ENCODE results near the gene COQ9. TPM values are rescaled to one million over a fixed set of nuclear protein-coding genes. Genes with fewer than 3 reads are reported as not detected.
A peak's percentile ranks its signal among the peaks of the same experiment; 100 is the strongest.

The COQ9 gene
- total RNA-seq, 1 donor from 2014 or later, result 37.8 TPM

DNA sequence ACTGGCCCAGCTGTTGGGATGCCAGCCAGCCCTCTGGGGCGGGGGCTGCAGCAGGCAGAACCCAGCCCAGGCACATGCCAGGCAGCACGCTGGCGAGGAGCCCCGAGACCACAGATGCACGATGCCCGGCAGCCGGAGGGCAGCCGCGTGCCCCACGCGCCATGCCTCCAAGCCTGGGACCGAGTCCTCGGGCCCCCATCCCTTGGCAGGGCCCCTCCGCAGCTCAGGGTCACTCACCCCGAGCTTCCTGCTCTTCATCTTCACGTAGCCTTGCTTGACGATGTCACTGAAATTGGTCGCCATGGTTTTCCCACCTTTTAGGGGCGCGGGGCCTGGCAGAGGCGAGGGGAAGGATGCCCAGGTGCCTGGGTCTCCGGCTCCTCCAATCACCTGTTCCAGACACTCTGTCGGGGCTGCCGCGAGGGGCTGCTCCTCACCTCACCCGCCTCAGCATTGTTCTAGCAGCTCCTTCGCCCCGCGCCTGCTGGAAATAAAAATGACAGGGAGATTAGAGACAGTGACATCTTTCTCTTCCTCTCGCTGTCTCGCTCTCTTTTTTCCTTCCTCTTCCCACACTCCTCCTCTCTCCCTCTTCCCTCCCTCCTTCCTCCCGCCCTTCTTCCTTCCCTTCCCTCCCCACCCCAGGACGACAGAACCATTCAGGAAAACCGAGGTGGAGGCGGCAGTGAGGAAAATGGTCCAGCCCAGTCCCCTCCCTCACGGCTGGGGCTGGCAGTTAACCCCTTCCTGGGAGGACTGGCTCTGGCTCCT, 32.1 kb downstream of the COQ9 start:
- DNase-seq (ENCODE audit: extremely low spot score, unreplicated experiment), result no peak
- Mint-ChIP-seq H3K36me3 (ENCODE audit: unreplicated experiment) (no peaks in the 10 kb centered on the region), H3K9me3 (ENCODE audit: unreplicated experiment) (no peaks in the 10 kb centered on the region), H3K27me3 (ENCODE audit: unreplicated experiment) (no peaks in the 10 kb centered on the region), H3K27ac (ENCODE audit: unreplicated experiment) (peak overlapping the region; percentile 87), H3K4me3 (ENCODE audit: unreplicated experiment) (peak overlapping the region; percentile 82), H3K4me1 (ENCODE audit: unreplicated experiment) (peaks cover 27% of the 10 kb centered on the region)
- TF ChIP-seq, protein P1, sequence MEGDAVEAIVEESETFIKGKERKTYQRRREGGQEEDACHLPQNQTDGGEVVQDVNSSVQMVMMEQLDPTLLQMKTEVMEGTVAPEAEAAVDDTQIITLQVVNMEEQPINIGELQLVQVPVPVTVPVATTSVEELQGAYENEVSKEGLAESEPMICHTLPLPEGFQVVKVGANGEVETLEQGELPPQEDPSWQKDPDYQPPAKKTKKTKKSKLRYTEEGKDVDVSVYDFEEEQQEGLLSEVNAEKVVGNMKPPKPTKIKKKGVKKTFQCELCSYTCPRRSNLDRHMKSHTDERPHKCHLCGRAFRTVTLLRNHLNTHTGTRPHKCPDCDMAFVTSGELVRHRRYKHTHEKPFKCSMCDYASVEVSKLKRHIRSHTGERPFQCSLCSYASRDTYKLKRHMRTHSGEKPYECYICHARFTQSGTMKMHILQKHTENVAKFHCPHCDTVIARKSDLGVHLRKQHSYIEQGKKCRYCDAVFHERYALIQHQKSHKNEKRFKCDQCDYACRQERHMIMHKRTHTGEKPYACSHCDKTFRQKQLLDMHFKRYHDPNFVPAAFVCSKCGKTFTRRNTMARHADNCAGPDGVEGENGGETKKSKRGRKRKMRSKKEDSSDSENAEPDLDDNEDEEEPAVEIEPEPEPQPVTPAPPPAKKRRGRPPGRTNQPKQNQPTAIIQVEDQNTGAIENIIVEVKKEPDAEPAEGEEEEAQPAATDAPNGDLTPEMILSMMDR (IDR thresholded peaks at IDR 0.05), result no peak

GRCh38 chr16:57479976-57480753, 32.9 kb downstream of the COQ9 start:
- Mint-ChIP-seq H3K4me1 (ENCODE audit: unreplicated experiment) (peaks cover 34% of the 10 kb centered on the region), H3K9me3 (ENCODE audit: unreplicated experiment) (no peaks in the 10 kb centered on the region), H3K27me3 (ENCODE audit: unreplicated experiment) (no peaks in the 10 kb centered on the region), H3K27ac (ENCODE audit: unreplicated experiment) (peak overlapping the region; percentile 87), H3K4me3 (ENCODE audit: unreplicated experiment) (peak overlapping the region; percentile 82), H3K36me3 (ENCODE audit: unreplicated experiment) (no peaks in the 10 kb centered on the region)
- TF ChIP-seq, protein P1 (IDR thresholded peaks at IDR 0.05), result no peak
- no peak for DNase-seq (ENCODE audit: extremely low spot score, unreplicated experiment)

DNA sequence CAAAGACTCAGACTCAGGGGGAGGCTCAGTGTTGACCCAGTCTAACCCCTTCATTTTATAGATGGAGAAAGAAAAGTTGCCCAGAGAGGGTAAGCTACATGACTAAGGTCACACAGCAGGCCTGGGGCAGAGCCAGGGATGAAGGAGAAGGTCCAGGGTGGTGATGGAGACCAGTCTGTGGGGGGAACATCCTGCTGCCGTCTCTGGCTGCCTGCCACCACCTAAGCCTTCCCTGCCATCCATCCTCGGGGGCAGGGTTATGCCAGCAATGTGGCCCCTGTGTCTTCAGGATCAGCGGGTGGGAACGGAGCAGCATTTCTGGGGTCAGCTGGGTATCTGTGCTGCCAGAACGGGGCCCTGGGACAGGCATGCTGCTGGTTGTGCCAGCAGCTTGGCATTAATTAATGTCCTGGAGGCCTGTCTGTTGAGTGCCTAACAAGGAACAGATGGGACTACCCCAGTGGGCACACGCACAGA, 33.5 kb downstream of the COQ9 start:
- TF ChIP-seq, protein P1 (IDR thresholded peaks at IDR 0.05), result no peak
- H3K36me3 Mint-ChIP-seq (ENCODE audit: unreplicated experiment), result no peaks in the 10 kb centered on the region
- peaks cover 40% of the 10 kb centered on the region for H3K4me1 Mint-ChIP-seq (ENCODE audit: unreplicated experiment)
- H3K4me3 Mint-ChIP-seq (ENCODE audit: unreplicated experiment), result no peak overlapping the region
- no peak for DNase-seq (ENCODE audit: extremely low spot score, unreplicated experiment)
- no peaks in the 10 kb centered on the region for H3K27me3 Mint-ChIP-seq (ENCODE audit: unreplicated experiment)
- H3K9me3 Mint-ChIP-seq (ENCODE audit: unreplicated experiment), result no peaks in the 10 kb centered on the region
- no peak overlapping the region for H3K27ac Mint-ChIP-seq (ENCODE audit: unreplicated experiment)

DNA sequence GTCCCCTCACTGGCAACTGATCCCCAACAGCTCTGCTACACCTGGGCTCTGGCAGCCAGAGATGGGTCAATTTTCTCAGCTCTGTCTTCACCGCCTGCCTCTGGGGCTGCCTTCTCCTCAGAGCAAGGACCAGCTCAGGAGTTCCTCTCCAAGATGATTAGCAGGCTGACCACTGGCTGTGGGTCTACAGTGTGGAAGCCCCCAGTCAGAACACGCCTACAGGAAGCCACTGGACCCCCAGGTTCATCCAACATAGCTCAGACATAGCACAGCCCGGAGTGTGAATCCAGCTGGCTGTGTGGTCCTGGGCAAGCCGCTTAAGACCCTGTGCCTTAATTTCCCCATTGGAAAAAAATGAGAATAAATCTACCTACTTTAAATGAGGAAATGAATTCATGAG, 34.1 kb downstream of the COQ9 start:
- Mint-ChIP-seq H3K4me1 (ENCODE audit: unreplicated experiment) (peaks cover 40% of the 10 kb centered on the region), H3K4me3 (ENCODE audit: unreplicated experiment) (no peak overlapping the region), H3K9me3 (ENCODE audit: unreplicated experiment) (no peaks in the 10 kb centered on the region), H3K27me3 (ENCODE audit: unreplicated experiment) (no peaks in the 10 kb centered on the region), H3K27ac (ENCODE audit: unreplicated experiment) (no peak overlapping the region), H3K36me3 (ENCODE audit: unreplicated experiment) (no peaks in the 10 kb centered on the region)
- no peak for DNase-seq (ENCODE audit: extremely low spot score, unreplicated experiment)
- TF ChIP-seq, protein P1 (IDR thresholded peaks at IDR 0.05), result no peak
